ENCODE measurements around the gene PYM1.

Gene PYM1

DNA sequence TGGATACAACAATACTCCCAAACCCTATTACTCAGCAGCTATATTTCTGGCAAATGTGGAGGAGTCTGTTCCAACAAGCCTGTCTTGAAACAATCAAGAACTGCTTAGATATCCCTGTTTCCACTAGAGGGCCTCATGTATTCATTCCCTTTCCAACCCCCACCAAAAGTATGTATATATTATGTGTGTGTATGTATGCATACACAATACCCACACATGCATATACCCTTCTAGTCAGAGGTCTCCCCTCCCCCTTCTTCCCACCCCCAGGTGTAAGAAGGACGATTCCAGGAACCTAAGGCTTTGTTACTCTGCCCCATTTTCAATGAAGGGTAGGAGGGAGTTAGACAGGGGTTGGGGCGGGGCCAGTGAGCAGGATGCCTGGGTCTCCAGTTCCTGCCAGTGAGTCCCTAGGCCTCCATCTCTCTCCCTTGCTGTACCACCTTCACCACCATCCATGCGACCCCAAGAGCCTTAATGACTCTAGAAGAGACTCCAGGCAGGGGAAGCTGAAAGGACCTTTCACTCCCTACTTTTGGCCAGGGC, 3.1 kb upstream of the PYM1 start, which contains the start of gene DGKA:
Gene DGKA (plus strand): TSS at position 392 of the 546 bp plus-strand sequence. CDS start 5,342 bp downstream, outside the sequence.
- TF ChIP-seq, protein P1, sequence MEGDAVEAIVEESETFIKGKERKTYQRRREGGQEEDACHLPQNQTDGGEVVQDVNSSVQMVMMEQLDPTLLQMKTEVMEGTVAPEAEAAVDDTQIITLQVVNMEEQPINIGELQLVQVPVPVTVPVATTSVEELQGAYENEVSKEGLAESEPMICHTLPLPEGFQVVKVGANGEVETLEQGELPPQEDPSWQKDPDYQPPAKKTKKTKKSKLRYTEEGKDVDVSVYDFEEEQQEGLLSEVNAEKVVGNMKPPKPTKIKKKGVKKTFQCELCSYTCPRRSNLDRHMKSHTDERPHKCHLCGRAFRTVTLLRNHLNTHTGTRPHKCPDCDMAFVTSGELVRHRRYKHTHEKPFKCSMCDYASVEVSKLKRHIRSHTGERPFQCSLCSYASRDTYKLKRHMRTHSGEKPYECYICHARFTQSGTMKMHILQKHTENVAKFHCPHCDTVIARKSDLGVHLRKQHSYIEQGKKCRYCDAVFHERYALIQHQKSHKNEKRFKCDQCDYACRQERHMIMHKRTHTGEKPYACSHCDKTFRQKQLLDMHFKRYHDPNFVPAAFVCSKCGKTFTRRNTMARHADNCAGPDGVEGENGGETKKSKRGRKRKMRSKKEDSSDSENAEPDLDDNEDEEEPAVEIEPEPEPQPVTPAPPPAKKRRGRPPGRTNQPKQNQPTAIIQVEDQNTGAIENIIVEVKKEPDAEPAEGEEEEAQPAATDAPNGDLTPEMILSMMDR (IDR thresholded peaks at IDR 0.05), result peak; percentile 61

GRCh38 chr12:55929306-55929791, 1.7 kb upstream of the PYM1 start:
- TF ChIP-seq, protein P1 (IDR thresholded peaks at IDR 0.05), result no peak

- TF ChIP-seq, protein P1 (IDR thresholded peaks at IDR 0.05), result peak; percentile 85
Observed at GRCh38 chr12:55926738-55927587, 731 bp downstream of the PYM1 start.

GRCh38 chr12:55925870-55926737, 1.6 kb downstream of the PYM1 start:
- TF ChIP-seq, protein P1 (IDR thresholded peaks at IDR 0.05), result no peak

- TF ChIP-seq, protein P1 (IDR thresholded peaks at IDR 0.05), result no peak
Observed at GRCh38 chr12:55925371-55925770, 2.3 kb downstream of the PYM1 start.

GRCh38 chr12:55922126-55922525, 5.6 kb downstream of the PYM1 start:
- TF ChIP-seq, protein P1 (IDR thresholded peaks at IDR 0.05), result no peak

DNA sequence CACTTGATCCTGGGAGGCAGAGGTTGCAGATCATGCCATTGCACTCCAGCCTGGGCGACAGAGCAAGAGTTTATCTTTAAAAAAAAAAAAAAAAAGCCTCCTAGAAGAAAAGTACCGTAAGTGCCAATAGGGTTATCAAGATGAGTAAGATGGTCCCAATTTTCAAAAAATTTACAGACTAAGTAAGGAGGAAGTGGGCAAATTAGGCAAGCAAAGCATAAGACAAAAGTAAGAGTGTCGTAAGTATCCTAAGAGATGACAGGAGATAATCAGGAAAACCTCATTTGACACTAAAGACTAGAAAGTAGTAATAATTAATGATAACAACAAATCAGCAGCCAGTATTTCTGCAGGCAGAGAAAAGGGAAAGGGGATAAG, 12.2 kb downstream of the PYM1 start:
- TF ChIP-seq, protein P1 (IDR thresholded peaks at IDR 0.05), result no peak

All from LNCAP (cell line).